ENCODE measurements around the gene ALDH1L1.

ALDH1L1 gene

GRCh38 chr3:126061301-126062032, 118.9 kb downstream of the ALDH1L1 start:
- TF ChIP-seq HDGF (IDR thresholded peaks at IDR 0.05; ENCODE audit: borderline replicate concordance), result no peak
- TF ChIP-seq BHLHE40 (IDR thresholded peaks at IDR 0.05; ENCODE audit: borderline replicate concordance), result no peak
- TF ChIP-seq FOXM1 (IDR thresholded peaks at IDR 0.05; ENCODE audit: borderline replicate concordance), result no peak
- TF ChIP-seq SUZ12 (IDR thresholded peaks at IDR 0.05), result no peak
- no peak for TF ChIP-seq L3MBTL2 (conservative IDR thresholded peaks at IDR 0.05)
- TF ChIP-seq FOXA1 (IDR thresholded peaks at IDR 0.05), result no peak
- no peak for TF ChIP-seq CTBP1 (IDR thresholded peaks at IDR 0.05; ENCODE audit: borderline replicate concordance)
- TF ChIP-seq ELF4 (IDR thresholded peaks at IDR 0.05), result no peak
- no peak for TF ChIP-seq FOXK2 (IDR thresholded peaks at IDR 0.05)
- TF ChIP-seq NFRKB (IDR thresholded peaks at IDR 0.05), result no peak
- no peak for TF ChIP-seq ARNT (IDR thresholded peaks at IDR 0.05)
- TF ChIP-seq LEF1 (IDR thresholded peaks at IDR 0.05; ENCODE audit: borderline replicate concordance), result no peak
- TF ChIP-seq PKNOX1 (IDR thresholded peaks at IDR 0.05), result no peak
- no peak for TF ChIP-seq TARDBP (IDR thresholded peaks at IDR 0.05)
- TF ChIP-seq ZNF384 (IDR thresholded peaks at IDR 0.05), result no peak
- TF ChIP-seq SP1 (IDR thresholded peaks at IDR 0.05), result no peak
- POLR2A ChIA-PET, result no interaction called here
- DNase-seq (ENCODE audit: extremely low spot score), result peak; percentile 2
- CTCF ChIA-PET, result no interaction called here

DNA sequence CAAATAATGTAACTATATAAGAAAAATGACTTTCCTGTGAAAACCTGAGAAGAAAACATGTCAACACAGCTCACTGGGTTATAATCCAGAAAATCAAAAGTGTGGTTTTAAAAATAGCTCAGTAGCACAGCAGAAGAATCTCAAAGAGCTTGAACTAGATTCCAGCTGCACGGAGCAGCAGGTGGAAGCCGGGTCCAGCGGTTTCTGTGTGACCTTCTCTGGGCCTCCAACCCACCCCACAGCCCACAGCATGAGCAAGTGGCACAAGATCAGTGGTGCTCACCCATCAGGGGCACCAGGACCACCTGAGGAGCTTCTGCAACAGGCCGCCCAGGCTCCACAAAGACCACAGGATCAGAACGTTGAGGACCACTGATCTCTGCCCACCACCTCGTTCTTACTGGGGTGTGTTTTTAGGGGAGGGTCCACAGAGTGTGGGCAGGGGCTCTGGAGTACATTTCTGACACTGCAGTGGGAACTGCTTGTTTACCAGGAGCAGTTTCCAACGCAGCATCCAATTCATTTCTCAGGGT, 119.7 kb downstream of the ALDH1L1 start:
- POLR2A ChIA-PET, result no interaction called here
- CTCF ChIA-PET, result no interaction called here
- DNase-seq (ENCODE audit: extremely low spot score), result peak; percentile 1
- TF ChIP-seq PKNOX1 (IDR thresholded peaks at IDR 0.05), result no peak
- no peak for TF ChIP-seq ZNF384 (IDR thresholded peaks at IDR 0.05)
- TF ChIP-seq HDGF (IDR thresholded peaks at IDR 0.05; ENCODE audit: borderline replicate concordance), result no peak
- no peak for TF ChIP-seq ELF4 (IDR thresholded peaks at IDR 0.05)
- TF ChIP-seq FOXM1 (IDR thresholded peaks at IDR 0.05; ENCODE audit: borderline replicate concordance), result no peak
- TF ChIP-seq SP1 (IDR thresholded peaks at IDR 0.05), result no peak
- no peak for TF ChIP-seq LEF1 (IDR thresholded peaks at IDR 0.05; ENCODE audit: borderline replicate concordance)
- TF ChIP-seq CTBP1 (IDR thresholded peaks at IDR 0.05; ENCODE audit: borderline replicate concordance), result no peak
- no peak for TF ChIP-seq FOXA1 (IDR thresholded peaks at IDR 0.05)
- TF ChIP-seq BHLHE40 (IDR thresholded peaks at IDR 0.05; ENCODE audit: borderline replicate concordance), result no peak
- TF ChIP-seq ARNT (IDR thresholded peaks at IDR 0.05), result no peak
- TF ChIP-seq TARDBP (IDR thresholded peaks at IDR 0.05), result no peak
- TF ChIP-seq L3MBTL2 (conservative IDR thresholded peaks at IDR 0.05), result no peak
- no peak for TF ChIP-seq NFRKB (IDR thresholded peaks at IDR 0.05)
- TF ChIP-seq FOXK2 (IDR thresholded peaks at IDR 0.05), result no peak
- TF ChIP-seq SUZ12 (IDR thresholded peaks at IDR 0.05), result no peak

GRCh38 chr3:126058666-126059065, 121.7 kb downstream of the ALDH1L1 start:
- CTCF ChIA-PET, result no interaction called here
- TF ChIP-seq PKNOX1 (IDR thresholded peaks at IDR 0.05), result no peak
- no peak for TF ChIP-seq NFRKB (IDR thresholded peaks at IDR 0.05)
- no peak for TF ChIP-seq ARNT (IDR thresholded peaks at IDR 0.05)
- TF ChIP-seq FOXM1 (IDR thresholded peaks at IDR 0.05; ENCODE audit: borderline replicate concordance), result no peak
- POLR2A ChIA-PET, result no interaction called here
- no peak for DNase-seq (ENCODE audit: extremely low spot score)

DNA sequence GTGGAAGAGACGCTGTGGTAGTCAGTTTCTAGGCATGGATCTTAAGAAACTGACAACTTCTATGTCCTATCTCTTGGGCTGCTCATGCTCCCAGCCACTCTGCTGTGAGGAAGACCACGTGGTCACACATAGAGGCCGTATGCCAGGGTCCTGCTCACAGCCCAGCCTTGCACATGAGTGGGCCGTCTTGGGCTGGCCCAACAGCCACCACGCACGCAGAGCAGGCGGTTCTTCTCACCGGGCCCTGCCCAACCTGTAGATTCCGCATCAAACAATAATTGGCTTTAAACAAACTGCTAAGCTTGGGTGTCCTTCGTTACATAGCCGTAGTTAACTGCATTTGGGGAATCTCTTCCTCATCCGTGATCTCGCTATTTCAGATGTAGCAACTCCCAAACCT, 122.5 kb downstream of the ALDH1L1 start:
- no peak for TF ChIP-seq FOXK2 (IDR thresholded peaks at IDR 0.05)
- no peak for TF ChIP-seq TARDBP (IDR thresholded peaks at IDR 0.05)
- no peak for TF ChIP-seq PKNOX1 (IDR thresholded peaks at IDR 0.05)
- TF ChIP-seq ELF4 (IDR thresholded peaks at IDR 0.05), result no peak
- TF ChIP-seq HDGF (IDR thresholded peaks at IDR 0.05; ENCODE audit: borderline replicate concordance), result no peak
- TF ChIP-seq L3MBTL2 (conservative IDR thresholded peaks at IDR 0.05), result no peak
- TF ChIP-seq FOXA1 (IDR thresholded peaks at IDR 0.05), result no peak
- no peak for TF ChIP-seq NFRKB (IDR thresholded peaks at IDR 0.05)
- no peak for TF ChIP-seq SP1 (IDR thresholded peaks at IDR 0.05)
- TF ChIP-seq LEF1 (IDR thresholded peaks at IDR 0.05; ENCODE audit: borderline replicate concordance), result no peak
- TF ChIP-seq BHLHE40 (IDR thresholded peaks at IDR 0.05; ENCODE audit: borderline replicate concordance), result no peak
- no peak for TF ChIP-seq ZNF384 (IDR thresholded peaks at IDR 0.05)
- TF ChIP-seq SUZ12 (IDR thresholded peaks at IDR 0.05), result no peak
- no peak for TF ChIP-seq ARNT (IDR thresholded peaks at IDR 0.05)
- no peak for TF ChIP-seq FOXM1 (IDR thresholded peaks at IDR 0.05; ENCODE audit: borderline replicate concordance)
- TF ChIP-seq CTBP1 (IDR thresholded peaks at IDR 0.05; ENCODE audit: borderline replicate concordance), result no peak

DNA sequence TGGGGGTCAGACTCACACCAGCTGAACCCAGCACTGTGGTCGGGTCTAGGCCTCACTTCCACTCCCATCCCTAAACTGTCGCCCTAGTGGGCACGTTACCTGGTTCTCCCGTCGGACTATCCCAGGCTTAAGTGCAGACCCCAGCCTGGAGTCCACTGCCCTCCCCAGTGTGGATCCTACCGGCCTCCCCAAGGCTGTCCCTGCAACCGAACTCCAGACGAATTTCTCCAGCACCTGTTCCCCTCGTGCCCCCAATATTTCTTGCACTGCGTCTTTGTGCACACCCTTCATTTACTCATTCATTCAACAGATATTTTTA, 122.9 kb downstream of the ALDH1L1 start:
- ChIA-PET CTCF (no interaction called here), POLR2A (no interaction called here)
- TF ChIP-seq ELF4 (IDR thresholded peaks at IDR 0.05) (no peak), FOXA1 (IDR thresholded peaks at IDR 0.05) (no peak), LEF1 (IDR thresholded peaks at IDR 0.05; ENCODE audit: borderline replicate concordance) (no peak), HDGF (IDR thresholded peaks at IDR 0.05; ENCODE audit: borderline replicate concordance) (no peak), SP1 (IDR thresholded peaks at IDR 0.05) (no peak), PKNOX1 (IDR thresholded peaks at IDR 0.05) (no peak), BHLHE40 (IDR thresholded peaks at IDR 0.05; ENCODE audit: borderline replicate concordance) (no peak), FOXK2 (IDR thresholded peaks at IDR 0.05) (no peak), ZNF384 (IDR thresholded peaks at IDR 0.05) (no peak), L3MBTL2 (conservative IDR thresholded peaks at IDR 0.05) (no peak), SUZ12 (IDR thresholded peaks at IDR 0.05) (no peak), ARNT (IDR thresholded peaks at IDR 0.05) (no peak), TARDBP (IDR thresholded peaks at IDR 0.05) (no peak), FOXM1 (IDR thresholded peaks at IDR 0.05; ENCODE audit: borderline replicate concordance) (no peak), NFRKB (IDR thresholded peaks at IDR 0.05) (no peak), CTBP1 (IDR thresholded peaks at IDR 0.05; ENCODE audit: borderline replicate concordance) (no peak)
- DNase-seq (ENCODE audit: extremely low spot score), result peak; percentile 2

More for the DNA sequence above, 122.5 kb downstream of the ALDH1L1 start:
- CTCF ChIA-PET, result no interaction called here
- no peak for DNase-seq (ENCODE audit: extremely low spot score)
- POLR2A ChIA-PET, result no interaction called here

Data from HEK293T (cell line).